Body of pancreas (tissue), 4 donors: Measurements from ENCODE around the gene PTTG1IP.

Experiments used
- POLR2A ChIP-seq, 3 donors: fragments of 450-650 bp; IDR thresholded peaks; one replicate each; pipeline ENCODE4 v1.6.1; 2016; ENCODE audit warnings: antibody characterized with exemption in 3 of 3, mild to moderate bottlenecking in 2 of 3
- TF ChIP-seq, protein P1 (sequence below), 7 experiments: fragments of 450-650 bp in 4 of 7; fragments of 200-600 bp in 3 of 7; sonication (generic) in 3 of 7; IDR thresholded peaks; one replicate each; pipeline ENCODE4 v1.5.1; 2016 to 2019; ENCODE audit warnings: antibody characterized with exemption in 7 of 7

DNA sequence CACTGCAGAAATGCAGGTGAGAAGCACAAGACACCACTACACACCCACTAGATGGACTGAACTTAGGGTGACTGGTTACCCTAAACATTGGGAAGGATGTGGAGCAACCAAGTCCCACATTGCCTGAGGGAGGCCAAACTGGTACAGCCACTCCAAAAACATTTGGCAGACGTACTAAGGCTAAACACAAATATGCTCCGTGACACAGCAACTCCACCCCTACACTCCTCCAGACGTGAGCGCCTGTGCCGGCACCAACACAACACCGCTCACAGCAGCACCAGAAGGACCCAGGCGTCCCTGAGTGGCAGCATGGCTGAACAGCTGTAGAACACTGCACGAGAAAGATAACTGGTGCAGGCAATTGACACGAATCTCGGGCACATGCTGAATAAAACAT is 14.7 kb downstream of the PTTG1IP start:
- TF ChIP-seq, protein P1, sequence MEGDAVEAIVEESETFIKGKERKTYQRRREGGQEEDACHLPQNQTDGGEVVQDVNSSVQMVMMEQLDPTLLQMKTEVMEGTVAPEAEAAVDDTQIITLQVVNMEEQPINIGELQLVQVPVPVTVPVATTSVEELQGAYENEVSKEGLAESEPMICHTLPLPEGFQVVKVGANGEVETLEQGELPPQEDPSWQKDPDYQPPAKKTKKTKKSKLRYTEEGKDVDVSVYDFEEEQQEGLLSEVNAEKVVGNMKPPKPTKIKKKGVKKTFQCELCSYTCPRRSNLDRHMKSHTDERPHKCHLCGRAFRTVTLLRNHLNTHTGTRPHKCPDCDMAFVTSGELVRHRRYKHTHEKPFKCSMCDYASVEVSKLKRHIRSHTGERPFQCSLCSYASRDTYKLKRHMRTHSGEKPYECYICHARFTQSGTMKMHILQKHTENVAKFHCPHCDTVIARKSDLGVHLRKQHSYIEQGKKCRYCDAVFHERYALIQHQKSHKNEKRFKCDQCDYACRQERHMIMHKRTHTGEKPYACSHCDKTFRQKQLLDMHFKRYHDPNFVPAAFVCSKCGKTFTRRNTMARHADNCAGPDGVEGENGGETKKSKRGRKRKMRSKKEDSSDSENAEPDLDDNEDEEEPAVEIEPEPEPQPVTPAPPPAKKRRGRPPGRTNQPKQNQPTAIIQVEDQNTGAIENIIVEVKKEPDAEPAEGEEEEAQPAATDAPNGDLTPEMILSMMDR (IDR thresholded peaks at IDR 0.05), result no peak
- no peak for TF ChIP-seq POLR2A (IDR thresholded peaks at IDR 0.05)
